MM.1S (cell line): ENCODE data around the gene LRPAP1.

Source experiments
- DNase-seq: peaks from one replicate; pipeline ENCODE4 v3.0.0-alpha.2; 2015
- H2AFZ ChIP-seq: fragments of 300-600 bp; sonication (generic); 2 replicates; pipeline ENCODE4 v1.6.0; 2016; ENCODE audit warnings: antibody characterized with exemption, low read length
- H3F3A ChIP-seq: fragments of 300-600 bp; sonication (generic); 2 replicates; pipeline ENCODE4 v1.6.1; 2016; ENCODE audit warnings: mild to moderate bottlenecking, antibody characterized with exemption, low read length, moderate library complexity, mixed read lengths; ENCODE audit not compliant: insufficient read depth
- H3K27ac ChIP-seq: fragments of 300-600 bp; sonication (generic); 2 replicates; pipeline ENCODE4 v1.5.1; 2016; ENCODE audit warnings: mild to moderate bottlenecking, low read length
- H3K27me3 ChIP-seq: fragments of 300-600 bp; sonication (generic); replicated peaks from 2 replicates; pipeline ENCODE4 v1.6.0; 2016; ENCODE audit warnings: low read length; ENCODE audit not compliant: insufficient read depth
- H3K36me3 ChIP-seq: fragments of 300-600 bp; sonication (generic); replicated peaks from 2 replicates; pipeline ENCODE4 v1.6.1; 2016; ENCODE audit warnings: mild to moderate bottlenecking, low read length, mixed read lengths; ENCODE audit not compliant: insufficient read depth
- H3K4me1 ChIP-seq: fragments of 300-600 bp; sonication (generic); 2 replicates; pipeline ENCODE4 v1.6.1; 2016; ENCODE audit warnings: low read length, mixed read lengths
- H3K4me2 ChIP-seq: fragments of 300-600 bp; sonication (generic); 2 replicates; pipeline ENCODE4 v1.6.0; 2016; ENCODE audit warnings: low read depth, low read length
- H3K4me3 ChIP-seq: fragments of 300-600 bp; sonication (generic); 2 replicates; pipeline ENCODE4 v1.5.1; 2016; ENCODE audit warnings: low read length, mixed read lengths
- H3K79me2 ChIP-seq: fragments of 300-600 bp; sonication (generic); 2 replicates; pipeline ENCODE4 v1.6.1; 2016; ENCODE audit warnings: mixed run types, low read length, mixed read lengths
- H3K9ac ChIP-seq: fragments of 300-600 bp; sonication (generic); 2 replicates; pipeline ENCODE4 v1.6.1; 2016; ENCODE audit warnings: low read length, mixed read lengths
- H3K9me2 ChIP-seq: fragments of 300-600 bp; sonication (generic); replicated peaks from 2 replicates; pipeline ENCODE4 v1.6.1; 2016; ENCODE audit warnings: mild to moderate bottlenecking, low read length, mixed read lengths; ENCODE audit not compliant: insufficient read depth
- H3K9me3 ChIP-seq: fragments of 300-600 bp; sonication (generic); replicated peaks from 2 replicates; pipeline ENCODE4 v1.6.1; 2016; ENCODE audit warnings: mild to moderate bottlenecking, low read length, mixed read lengths; ENCODE audit not compliant: insufficient read depth
- H4K20me1 ChIP-seq: fragments of 300-600 bp; sonication (generic); 2 replicates; pipeline ENCODE4 v1.6.1; 2016; ENCODE audit warnings: mild to moderate bottlenecking, low read length, moderate library complexity, mixed read lengths; ENCODE audit not compliant: insufficient read depth
- CTCF ChIP-seq: fragments of 300-600 bp; sonication (generic); IDR thresholded peaks from 2 replicates; pipeline ENCODE4 v1.5.1; 2016; ENCODE audit warnings: antibody characterized with exemption, low read length, mixed read lengths
- EZH2 ChIP-seq: fragments of 300-600 bp; sonication (generic); optimal IDR thresholded peaks from 2 replicates; pipeline ENCODE3; 2017; ENCODE audit warnings: low read depth, mild to moderate bottlenecking, antibody characterized with exemption, low read length, mixed read lengths
- EZH2phosphoT487 ChIP-seq: fragments of 300-600 bp; sonication (generic); IDR thresholded peaks from 2 replicates; pipeline ENCODE4 v1.6.1; 2018; ENCODE audit warnings: antibody characterized with exemption, low read length

LRPAP1 gene

GRCh38 chr4:3477750-3478430 lies 54.3 kb downstream of the LRPAP1 start:
- Histone ChIP-seq H3K4me2 (no peak overlapping the region), H3K9me3 (no peaks in the 10 kb centered on the region), H3K36me3 (no peaks in the 10 kb centered on the region), H4K20me1 (no peaks in the 10 kb centered on the region), H3K79me2 (no peaks in the 10 kb centered on the region), H2AFZ (no peak overlapping the region), H3K27ac (no peak overlapping the region), H3K9ac (no peak overlapping the region), H3K4me1 (no peaks in the 10 kb centered on the region), H3K9me2 (no peaks in the 10 kb centered on the region), H3K27me3 (peaks cover 92% of the 10 kb centered on the region), H3F3A (no peaks in the 10 kb centered on the region), H3K4me3 (no peak overlapping the region)
- TF ChIP-seq CTCF = no peak
- no peak for TF ChIP-seq EZH2phosphoT487
- TF ChIP-seq EZH2 = no peak
- no peak for DNase-seq

GRCh38 chr4:3476936-3477749 lies 55.1 kb downstream of the LRPAP1 start:
- Histone ChIP-seq H3K4me3 (no peak overlapping the region), H3K4me1 (no peaks in the 10 kb centered on the region), H3K9ac (no peak overlapping the region), H4K20me1 (no peaks in the 10 kb centered on the region), H2AFZ (no peak overlapping the region), H3K27me3 (peaks cover 93% of the 10 kb centered on the region), H3K9me3 (no peaks in the 10 kb centered on the region), H3K4me2 (no peak overlapping the region), H3K27ac (no peak overlapping the region), H3K9me2 (no peaks in the 10 kb centered on the region), H3F3A (no peaks in the 10 kb centered on the region), H3K36me3 (no peaks in the 10 kb centered on the region), H3K79me2 (no peaks in the 10 kb centered on the region)
- TF ChIP-seq EZH2phosphoT487 (no peak), CTCF (no peak), EZH2 (no peak)
- DNase-seq = no peak

GRCh38 chr4:3476341-3476747 lies 55.9 kb downstream of the LRPAP1 start:
- no peaks in the 10 kb centered on the region for H3K36me3 ChIP-seq
- no peak for DNase-seq
- no peaks in the 10 kb centered on the region for H3K4me1 ChIP-seq
- no peak overlapping the region for H3K4me3 ChIP-seq
- no peak overlapping the region for H3K27ac ChIP-seq
- no peaks in the 10 kb centered on the region for H3F3A ChIP-seq
- peaks cover 93% of the 10 kb centered on the region for H3K27me3 ChIP-seq
- no peak overlapping the region for H3K4me2 ChIP-seq
- H3K79me2 ChIP-seq = no peaks in the 10 kb centered on the region
- H3K9me3 ChIP-seq = no peaks in the 10 kb centered on the region
- no peaks in the 10 kb centered on the region for H3K9me2 ChIP-seq
- H3K9ac ChIP-seq = no peak overlapping the region
- no peaks in the 10 kb centered on the region for H4K20me1 ChIP-seq
- no peak overlapping the region for H2AFZ ChIP-seq
- TF ChIP-seq CTCF (no peak), EZH2phosphoT487 (no peak), EZH2 (no peak)
